ENCODE measurements around the gene ESX1.
"Not testable (repeated sequence)": the region's sequence is repeated elsewhere in the genome, so short reads cannot be mapped to it uniquely, and the experiment has no call there.

The ESX1 gene

GRCh38 chrX:104254442-104255115, at the start of gene ESX1:
Gene ESX1 (minus strand): TSS chrX:104254933. CDS start chrX:104254849, 84 bp downstream.
- DNase-seq (ENCODE audit: low spot score), result no peak

DNA sequence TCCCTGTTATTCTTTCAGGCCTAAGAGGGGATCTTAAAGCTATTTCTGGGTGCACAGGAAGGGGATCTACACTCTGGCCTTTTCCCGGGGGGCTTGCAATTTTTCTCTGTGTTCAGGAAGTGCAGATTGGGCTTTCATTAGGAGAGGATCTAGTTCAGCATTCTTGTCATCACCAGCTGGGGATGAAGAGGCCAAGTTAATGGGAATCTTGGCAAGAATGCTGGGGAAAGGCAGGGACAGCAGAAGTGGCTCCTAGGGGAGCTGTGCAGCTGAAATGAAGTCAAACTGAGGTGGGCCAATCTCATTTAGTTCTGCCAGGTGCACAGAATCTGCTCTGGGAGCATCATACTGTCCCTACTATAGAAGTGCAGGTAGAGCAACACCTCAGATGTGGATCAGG, 40.9 kb upstream of the ESX1 start:
- DNase-seq (ENCODE audit: low spot score), result no peak

DNA sequence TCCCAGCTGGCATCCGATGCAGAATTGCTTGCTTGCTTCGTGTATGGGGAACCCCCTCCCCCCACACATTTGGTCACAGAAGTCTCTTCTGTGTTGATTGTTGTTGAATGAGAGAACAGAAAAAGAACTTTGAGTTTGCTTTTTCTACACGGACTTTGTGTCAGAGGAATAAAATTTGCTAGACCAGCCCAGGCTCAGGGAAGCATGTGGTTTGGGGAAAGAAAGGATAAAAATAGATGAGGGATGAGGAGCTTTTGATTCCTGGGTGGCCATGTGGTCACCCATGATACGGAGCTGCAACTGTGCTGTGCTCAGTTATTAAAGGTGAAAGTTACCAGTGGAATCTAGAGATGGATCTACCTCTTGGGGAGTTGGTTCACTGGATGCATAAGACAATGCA, 34.2 kb upstream of the ESX1 start:
- no peak for DNase-seq (ENCODE audit: low spot score)

GRCh38 chrX:104288269-104288668, 33.5 kb upstream of the ESX1 start:
- no peak for DNase-seq (ENCODE audit: low spot score)

- DNase-seq (ENCODE audit: low spot score), result no peak
These were observed 30.5 kb upstream of the ESX1 start for GRCh38 chrX:104285201-104285600.

- DNase-seq (ENCODE audit: low spot score), result no peak
These were observed 29.8 kb upstream of the ESX1 start for GRCh38 chrX:104284507-104284906.

- DNase-seq (ENCODE audit: low spot score), result no peak
These were observed 27.5 kb upstream of the ESX1 start for GRCh38 chrX:104282166-104282725.

DNA sequence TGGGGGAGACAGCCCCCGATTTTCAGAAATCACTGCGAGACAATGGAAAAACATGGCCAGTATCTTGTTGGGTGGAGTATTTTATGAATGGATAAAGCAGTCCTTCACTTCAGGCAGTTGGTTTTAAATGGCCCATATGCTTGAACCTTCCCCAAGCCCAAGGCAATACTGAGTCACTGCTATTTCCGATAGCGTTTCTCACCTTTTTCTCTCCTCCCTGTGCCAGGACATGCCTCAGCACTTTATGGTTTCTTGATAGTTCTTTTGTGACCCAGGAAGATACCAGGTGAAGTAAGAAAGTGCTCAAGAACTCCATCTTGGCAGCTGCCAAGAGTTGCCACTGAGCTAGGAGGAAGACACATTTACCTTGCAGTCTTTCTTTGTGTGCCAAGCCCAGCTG, 26.8 kb upstream of the ESX1 start:
- no peak for DNase-seq (ENCODE audit: low spot score)

GRCh38 chrX:104280609-104281008, 25.9 kb upstream of the ESX1 start:
- no peak for DNase-seq (ENCODE audit: low spot score)

GRCh38 chrX:104270916-104271512, 16.3 kb upstream of the ESX1 start:
- peak; percentile 39 for DNase-seq (ENCODE audit: low spot score)

DNA sequence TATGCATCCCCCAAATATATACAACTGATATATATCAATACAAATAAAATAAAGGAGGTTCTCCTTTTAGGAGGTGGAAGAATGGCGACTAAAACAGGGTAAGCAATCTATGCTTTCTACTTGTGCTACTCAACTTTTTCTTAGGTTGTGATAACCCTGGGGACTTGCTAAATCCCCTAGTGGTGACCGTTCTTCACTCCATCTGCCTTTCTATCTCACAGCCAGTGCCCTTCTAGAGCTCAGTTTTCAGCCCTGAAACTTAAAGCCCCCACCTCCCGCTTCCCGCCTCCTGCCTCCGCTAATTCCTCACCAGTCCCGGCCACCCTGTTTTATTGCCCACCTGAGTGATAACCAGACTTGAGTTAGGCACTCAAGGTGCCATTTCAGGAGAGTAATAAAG, 15.5 kb upstream of the ESX1 start:
- no peak for DNase-seq (ENCODE audit: low spot score)

DNA sequence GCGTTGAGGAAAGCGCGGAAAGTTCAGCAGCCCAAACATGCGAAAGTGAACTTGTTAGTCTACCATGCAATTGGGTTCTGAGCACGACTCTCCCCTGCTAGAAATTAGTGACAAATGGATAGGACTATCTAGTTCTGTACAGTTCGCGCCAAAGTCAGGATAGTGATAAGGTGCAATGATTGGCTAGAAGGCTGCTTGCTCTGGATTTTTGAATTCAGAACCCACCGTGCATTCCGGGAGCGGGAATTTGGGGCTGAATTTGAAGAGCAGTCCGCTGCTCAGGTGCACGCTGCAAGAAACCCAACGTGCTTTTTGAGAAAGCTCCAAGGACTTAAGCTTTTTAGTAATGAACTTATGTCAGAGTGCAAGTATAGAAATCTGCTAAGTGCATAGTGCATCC, 732 bp upstream of the ESX1 start:
- DNase-seq (ENCODE audit: low spot score), result no peak

DNA sequence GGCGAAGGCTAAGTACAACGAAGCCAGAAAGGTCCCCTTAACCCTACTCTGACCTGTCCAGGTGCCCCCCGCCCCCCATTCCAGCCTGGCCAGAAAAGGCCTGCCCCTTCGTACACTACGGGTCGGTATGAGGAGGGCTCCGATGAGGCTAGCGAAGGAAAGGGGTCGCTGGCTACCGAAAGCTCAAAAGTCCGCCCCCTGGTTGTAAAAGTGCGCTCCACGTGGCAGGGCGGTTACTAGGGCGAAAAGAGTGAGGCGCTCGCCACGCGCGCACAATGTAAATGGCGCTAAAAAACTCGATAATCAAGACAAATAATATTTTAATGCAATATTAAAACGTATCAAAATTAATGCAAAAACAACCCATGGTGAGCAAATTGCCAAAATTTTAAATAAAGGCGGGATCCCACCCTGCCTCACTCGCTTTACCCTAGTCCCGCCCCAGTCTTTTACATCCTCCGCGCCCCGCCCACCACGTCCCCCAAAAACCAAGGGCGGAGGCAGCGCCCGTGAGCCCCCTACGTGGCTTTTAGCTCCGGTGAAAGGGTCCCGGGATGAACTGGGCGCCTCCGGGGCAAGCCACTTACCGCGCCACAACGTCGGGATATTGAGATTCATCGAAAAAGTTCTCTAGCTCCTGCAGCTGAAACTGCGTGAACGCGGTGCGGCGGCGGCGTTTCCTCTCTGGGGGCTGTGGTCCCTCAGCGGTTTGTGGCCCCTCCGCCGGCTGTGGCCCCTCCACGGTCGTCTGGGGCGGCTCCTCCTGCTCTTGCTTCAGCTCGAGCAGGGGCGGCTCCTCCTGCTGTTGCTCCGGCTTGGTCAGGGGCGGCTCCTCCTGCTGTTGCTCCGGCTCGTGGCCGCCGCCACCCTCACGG, 929 bp downstream of the ESX1 start:
- no peak for DNase-seq (ENCODE audit: low spot score)

DNA sequence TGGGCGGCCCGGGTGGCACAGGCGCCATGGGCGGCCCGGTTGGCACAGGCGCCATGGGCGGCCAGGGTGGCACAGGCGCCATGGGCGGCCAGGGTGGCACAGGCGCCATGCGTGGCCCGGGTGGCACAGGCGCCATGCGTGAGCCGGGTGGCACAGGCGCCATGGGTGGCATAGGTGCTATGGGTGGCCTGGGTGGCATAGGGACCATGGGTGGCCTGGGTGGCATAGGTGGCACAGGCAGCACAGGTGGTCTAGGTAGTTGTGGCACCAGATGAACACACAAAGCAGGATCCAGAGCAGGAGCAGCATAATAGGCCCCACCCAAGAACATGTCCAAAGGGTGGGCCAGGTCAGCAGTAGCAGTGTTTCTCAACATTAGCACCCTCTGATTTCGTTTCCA, 4.3 kb downstream of the ESX1 start:
- DNase-seq (ENCODE audit: low spot score), result no peak

DNA sequence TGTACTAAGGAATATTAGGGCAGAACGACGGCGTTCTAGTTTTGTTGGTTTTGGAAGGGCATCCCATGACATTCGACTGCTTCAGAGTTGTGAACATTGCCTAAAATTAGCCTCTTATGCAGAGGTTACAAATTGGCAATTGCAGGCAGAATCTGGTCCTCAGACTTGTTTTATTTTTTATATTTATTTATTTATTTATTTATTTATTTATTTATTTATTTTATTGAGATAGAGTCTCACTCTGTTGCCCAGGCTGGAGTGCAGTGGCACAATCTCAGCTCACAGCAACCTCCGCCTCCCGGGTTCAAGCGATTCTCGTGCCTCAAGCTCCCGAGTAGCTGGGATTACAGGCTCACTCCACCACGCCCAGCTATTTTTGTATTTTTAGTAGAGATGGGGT, 24.7 kb downstream of the ESX1 start:
- not testable (repeated sequence) for DNase-seq (ENCODE audit: low spot score)

GRCh38 chrX:104211187-104211586, 43.5 kb downstream of the ESX1 start:
- DNase-seq (ENCODE audit: low spot score), result no peak

DNA sequence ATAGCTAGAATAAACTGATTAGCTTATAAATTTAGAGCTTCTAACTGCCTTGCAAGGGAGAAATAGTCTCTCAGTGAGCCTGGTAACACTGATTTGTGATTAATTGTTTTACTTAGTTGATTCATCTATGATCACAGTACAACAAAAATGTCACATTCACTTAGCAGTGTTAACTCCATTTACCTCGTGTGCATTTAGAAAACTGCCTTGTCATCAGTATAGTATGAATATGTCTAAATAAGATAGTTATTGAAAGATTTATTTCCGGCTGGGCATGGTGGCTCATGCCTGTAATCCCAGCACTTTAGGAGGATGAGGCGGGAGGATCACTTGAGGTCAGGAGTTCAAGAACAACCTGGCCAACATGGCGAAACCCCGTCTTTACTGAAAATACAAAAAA, 49.2 kb downstream of the ESX1 start:
- DNase-seq (ENCODE audit: low spot score), result no peak
